ENCODE data around the gene PUS1. TPM values are rescaled to one million over a fixed set of nuclear protein-coding genes. Genes with fewer than 3 reads are reported as not detected.
A peak's percentile ranks its signal among the peaks of the same experiment; 100 is the strongest.

PUS1 gene
- total and polyA plus RNA-seq, 9 of the 15 experiments (the other 6 are each of a cell fraction or from before 2014, with no cell fraction given) = 1.9 to 90.8 (median 30.0) TPM

GRCh38 chr12:131896080-131896810 is 32.8 kb upstream of the PUS1 start (continued):
- TF ChIP-seq ATF2 (CRISPR knock-in tag; IDR thresholded peaks at IDR 0.05) (no peak), MCM2 (IDR thresholded peaks at IDR 0.05; ENCODE audit: low read depth) (no peak), SMARCC2 (IDR thresholded peaks at IDR 0.05; ENCODE audit: low read depth) (no peak; the same call in 1 of the 2 replicates), SAP30 (IDR thresholded peaks at IDR 0.05; ENCODE audit: borderline replicate concordance, insufficient read depth, low read depth, low read length, poor library complexity, severe bottlenecking) (peak; percentile 72), HIVEP1 (CRISPR knock-in tag; IDR thresholded peaks at IDR 0.05) (no peak), GATAD2B (IDR thresholded peaks at IDR 0.05; ENCODE audit: borderline replicate concordance) (peak; percentile 37; the same call in 1 of the 2 replicates), TBP (optimal IDR thresholded peaks at IDR 0.05; ENCODE audit: low read depth, low read length) (peak; percentile 41), SMAD1 (IDR thresholded peaks at IDR 0.05; ENCODE audit: low read depth, low read length, partially characterized antibody) (no peak), U2AF2 (optimal IDR thresholded peaks at IDR 0.05; ENCODE audit: low read depth, low read length) (no peak), GMEB1 (CRISPR knock-in tag; IDR thresholded peaks at IDR 0.05) (no peak), BRCA1 (IDR thresholded peaks at IDR 0.05) (no peak), BRCA1 (CRISPR knock-in tag; IDR thresholded peaks at IDR 0.05) (no peak; the same call in 1 of the 2 replicates), PRMT5 (CRISPR knock-in tag; IDR thresholded peaks at IDR 0.05) (no peak), HSF4 (CRISPR knock-in tag; IDR thresholded peaks at IDR 0.05; ENCODE audit: borderline replicate concordance) (no peak), CAMTA2 (CRISPR knock-in tag; conservative IDR thresholded peaks at IDR 0.05) (no peak), HNRNPUL1 (IDR thresholded peaks at IDR 0.05; ENCODE audit: low read length) (no peak), ZHX1 (conservative IDR thresholded peaks at IDR 0.05; ENCODE audit: low read length) (no peak), EHMT2 (IDR thresholded peaks at IDR 0.05) (no peak), E2F8 (IDR thresholded peaks at IDR 0.05; ENCODE audit: low read depth, partially characterized antibody) (peak; percentile 56), NFE2 (IDR thresholded peaks at IDR 0.05; ENCODE audit: low read depth) (peak; percentile 96), XRCC5 (IDR thresholded peaks at IDR 0.05; ENCODE audit: low read depth, low read length) (no peak)
